ENCODE results near the gene ZC3H12A. TPM values are rescaled to one million over a fixed set of nuclear protein-coding genes. Genes with fewer than 3 reads are reported as not detected.

ZC3H12A gene
- total and polyA plus RNA-seq, 2 experiments from 2014 or later = 9.0 to 9.3 TPM

GRCh38 chr1:37482004-37482785 is 7.8 kb downstream of the ZC3H12A start:
- Mint-ChIP-seq H3K27me3 (ENCODE audit: insufficient read depth, low read depth, poor library complexity) (peaks cover 12% of the 10 kb centered on the region), H3K36me3 (ENCODE audit: low read depth) (peaks cover 43% of the 10 kb centered on the region), H3K4me1 (peaks cover 31% of the 10 kb centered on the region), H3K27ac (no peak overlapping the region), H3K9me3 (no peaks in the 10 kb centered on the region), H3K4me3 (no peak overlapping the region)
- Histone ChIP-seq H3F3A (replicated peaks; ENCODE audit: low read depth) (0 out of 2 replicates have a peak, but pooled peaks cover 3% of the 10 kb centered on the region), H3K4me3 (no peak overlapping the region), H3K9me2 (ENCODE audit: insufficient read depth) (no peaks in the 10 kb centered on the region), H3K4me2 (no peak overlapping the region), H3K36me3 (ENCODE audit: insufficient read depth) (no peaks in the 10 kb centered on the region), H3K27me3 (ENCODE audit: insufficient read depth) (no peaks in the 10 kb centered on the region), H3K79me2 (replicated peaks; ENCODE audit: insufficient read depth) (peaks cover 20% of the 10 kb centered on the region), H4K20me1 (replicated peaks; ENCODE audit: insufficient read depth) (no peaks in the 10 kb centered on the region; the same call in 1 of the 2 replicates), H3K27ac (ENCODE audit: low read depth) (no peak overlapping the region), H3K4me1 (ENCODE audit: insufficient read depth) (peaks cover 23% of the 10 kb centered on the region), H2AFZ (no peak overlapping the region)
- no peak for TF ChIP-seq POLR2AphosphoS5 (IDR thresholded peaks at IDR 0.05; ENCODE audit: low read depth)
- TF ChIP-seq, protein P1, sequence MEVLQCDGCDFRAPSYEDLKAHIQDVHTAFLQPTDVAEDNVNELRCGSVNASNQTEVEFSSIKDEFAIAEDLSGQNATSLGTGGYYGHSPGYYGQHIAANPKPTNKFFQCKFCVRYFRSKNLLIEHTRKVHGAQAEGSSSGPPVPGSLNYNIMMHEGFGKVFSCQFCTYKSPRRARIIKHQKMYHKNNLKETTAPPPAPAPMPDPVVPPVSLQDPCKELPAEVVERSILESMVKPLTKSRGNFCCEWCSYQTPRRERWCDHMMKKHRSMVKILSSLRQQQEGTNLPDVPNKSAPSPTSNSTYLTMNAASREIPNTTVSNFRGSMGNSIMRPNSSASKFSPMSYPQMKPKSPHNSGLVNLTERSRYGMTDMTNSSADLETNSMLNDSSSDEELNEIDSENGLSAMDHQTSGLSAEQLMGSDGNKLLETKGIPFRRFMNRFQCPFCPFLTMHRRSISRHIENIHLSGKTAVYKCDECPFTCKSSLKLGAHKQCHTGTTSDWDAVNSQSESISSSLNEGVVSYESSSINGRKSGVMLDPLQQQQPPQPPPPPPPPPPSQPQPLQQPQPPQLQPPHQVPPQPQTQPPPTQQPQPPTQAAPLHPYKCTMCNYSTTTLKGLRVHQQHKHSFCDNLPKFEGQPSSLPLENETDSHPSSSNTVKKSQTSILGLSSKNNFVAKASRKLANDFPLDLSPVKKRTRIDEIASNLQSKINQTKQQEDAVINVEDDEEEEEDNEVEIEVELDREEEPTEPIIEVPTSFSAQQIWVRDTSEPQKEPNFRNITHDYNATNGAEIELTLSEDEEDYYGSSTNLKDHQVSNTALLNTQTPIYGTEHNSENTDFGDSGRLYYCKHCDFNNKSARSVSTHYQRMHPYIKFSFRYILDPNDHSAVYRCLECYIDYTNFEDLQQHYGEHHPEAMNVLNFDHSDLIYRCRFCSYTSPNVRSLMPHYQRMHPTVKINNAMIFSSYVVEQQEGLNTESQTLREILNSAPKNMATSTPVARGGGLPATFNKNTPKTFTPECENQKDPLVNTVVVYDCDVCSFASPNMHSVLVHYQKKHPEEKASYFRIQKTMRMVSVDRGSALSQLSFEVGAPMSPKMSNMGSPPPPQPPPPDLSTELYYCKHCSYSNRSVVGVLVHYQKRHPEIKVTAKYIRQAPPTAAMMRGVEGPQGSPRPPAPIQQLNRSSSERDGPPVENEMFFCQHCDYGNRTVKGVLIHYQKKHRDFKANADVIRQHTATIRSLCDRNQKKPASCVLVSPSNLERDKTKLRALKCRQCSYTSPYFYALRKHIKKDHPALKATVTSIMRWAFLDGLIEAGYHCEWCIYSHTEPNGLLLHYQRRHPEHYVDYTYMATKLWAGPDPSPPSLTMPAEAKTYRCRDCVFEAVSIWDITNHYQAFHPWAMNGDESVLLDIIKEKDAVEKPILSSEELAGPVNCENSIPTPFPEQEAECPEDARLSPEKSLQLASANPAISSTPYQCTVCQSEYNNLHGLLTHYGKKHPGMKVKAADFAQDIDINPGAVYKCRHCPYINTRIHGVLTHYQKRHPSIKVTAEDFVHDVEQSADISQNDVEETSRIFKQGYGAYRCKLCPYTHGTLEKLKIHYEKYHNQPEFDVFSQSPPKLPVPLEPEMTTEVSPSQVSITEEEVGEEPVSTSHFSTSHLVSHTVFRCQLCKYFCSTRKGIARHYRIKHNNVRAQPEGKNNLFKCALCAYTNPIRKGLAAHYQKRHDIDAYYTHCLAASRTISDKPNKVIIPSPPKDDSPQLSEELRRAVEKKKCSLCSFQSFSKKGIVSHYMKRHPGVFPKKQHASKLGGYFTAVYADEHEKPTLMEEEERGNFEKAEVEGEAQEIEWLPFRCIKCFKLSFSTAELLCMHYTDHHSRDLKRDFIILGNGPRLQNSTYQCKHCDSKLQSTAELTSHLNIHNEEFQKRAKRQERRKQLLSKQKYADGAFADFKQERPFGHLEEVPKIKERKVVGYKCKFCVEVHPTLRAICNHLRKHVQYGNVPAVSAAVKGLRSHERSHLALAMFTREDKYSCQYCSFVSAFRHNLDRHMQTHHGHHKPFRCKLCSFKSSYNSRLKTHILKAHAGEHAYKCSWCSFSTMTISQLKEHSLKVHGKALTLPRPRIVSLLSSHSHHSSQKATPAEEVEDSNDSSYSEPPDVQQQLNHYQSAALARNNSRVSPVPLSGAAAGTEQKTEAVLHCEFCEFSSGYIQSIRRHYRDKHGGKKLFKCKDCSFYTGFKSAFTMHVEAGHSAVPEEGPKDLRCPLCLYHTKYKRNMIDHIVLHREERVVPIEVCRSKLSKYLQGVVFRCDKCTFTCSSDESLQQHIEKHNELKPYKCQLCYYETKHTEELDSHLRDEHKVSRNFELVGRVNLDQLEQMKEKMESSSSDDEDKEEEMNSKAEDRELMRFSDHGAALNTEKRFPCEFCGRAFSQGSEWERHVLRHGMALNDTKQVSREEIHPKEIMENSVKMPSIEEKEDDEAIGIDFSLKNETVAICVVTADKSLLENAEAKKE (CRISPR knock-in tag; IDR thresholded peaks at IDR 0.05) = no peak
- TF ChIP-seq ZNF331 (CRISPR knock-in tag; IDR thresholded peaks at IDR 0.05; ENCODE audit: low read depth) = no peak
- no peak for TF ChIP-seq ETS1 (IDR thresholded peaks at IDR 0.05)
- TF ChIP-seq NANOG (IDR thresholded peaks at IDR 0.05; ENCODE audit: borderline replicate concordance) = no peak
- no peak for TF ChIP-seq JUNB (IDR thresholded peaks at IDR 0.05; ENCODE audit: unreplicated experiment)
- no peak for TF ChIP-seq CREB1 (CRISPR knock-in tag; IDR thresholded peaks at IDR 0.05; ENCODE audit: low read depth)
- no peak for TF ChIP-seq EZH2 (IDR thresholded peaks at IDR 0.05; ENCODE audit: low read depth, unreplicated experiment)
- no peak for TF ChIP-seq EZH2phosphoT487 (IDR thresholded peaks at IDR 0.05; ENCODE audit: unreplicated experiment)
- TF ChIP-seq ZNF114 (CRISPR knock-in tag; IDR thresholded peaks at IDR 0.05) = no peak
- TF ChIP-seq, protein P2, sequence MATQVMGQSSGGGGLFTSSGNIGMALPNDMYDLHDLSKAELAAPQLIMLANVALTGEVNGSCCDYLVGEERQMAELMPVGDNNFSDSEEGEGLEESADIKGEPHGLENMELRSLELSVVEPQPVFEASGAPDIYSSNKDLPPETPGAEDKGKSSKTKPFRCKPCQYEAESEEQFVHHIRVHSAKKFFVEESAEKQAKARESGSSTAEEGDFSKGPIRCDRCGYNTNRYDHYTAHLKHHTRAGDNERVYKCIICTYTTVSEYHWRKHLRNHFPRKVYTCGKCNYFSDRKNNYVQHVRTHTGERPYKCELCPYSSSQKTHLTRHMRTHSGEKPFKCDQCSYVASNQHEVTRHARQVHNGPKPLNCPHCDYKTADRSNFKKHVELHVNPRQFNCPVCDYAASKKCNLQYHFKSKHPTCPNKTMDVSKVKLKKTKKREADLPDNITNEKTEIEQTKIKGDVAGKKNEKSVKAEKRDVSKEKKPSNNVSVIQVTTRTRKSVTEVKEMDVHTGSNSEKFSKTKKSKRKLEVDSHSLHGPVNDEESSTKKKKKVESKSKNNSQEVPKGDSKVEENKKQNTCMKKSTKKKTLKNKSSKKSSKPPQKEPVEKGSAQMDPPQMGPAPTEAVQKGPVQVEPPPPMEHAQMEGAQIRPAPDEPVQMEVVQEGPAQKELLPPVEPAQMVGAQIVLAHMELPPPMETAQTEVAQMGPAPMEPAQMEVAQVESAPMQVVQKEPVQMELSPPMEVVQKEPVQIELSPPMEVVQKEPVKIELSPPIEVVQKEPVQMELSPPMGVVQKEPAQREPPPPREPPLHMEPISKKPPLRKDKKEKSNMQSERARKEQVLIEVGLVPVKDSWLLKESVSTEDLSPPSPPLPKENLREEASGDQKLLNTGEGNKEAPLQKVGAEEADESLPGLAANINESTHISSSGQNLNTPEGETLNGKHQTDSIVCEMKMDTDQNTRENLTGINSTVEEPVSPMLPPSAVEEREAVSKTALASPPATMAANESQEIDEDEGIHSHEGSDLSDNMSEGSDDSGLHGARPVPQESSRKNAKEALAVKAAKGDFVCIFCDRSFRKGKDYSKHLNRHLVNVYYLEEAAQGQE (IDR thresholded peaks at IDR 0.05; ENCODE audit: unreplicated experiment) = no peak
- TF ChIP-seq, protein P3, sequence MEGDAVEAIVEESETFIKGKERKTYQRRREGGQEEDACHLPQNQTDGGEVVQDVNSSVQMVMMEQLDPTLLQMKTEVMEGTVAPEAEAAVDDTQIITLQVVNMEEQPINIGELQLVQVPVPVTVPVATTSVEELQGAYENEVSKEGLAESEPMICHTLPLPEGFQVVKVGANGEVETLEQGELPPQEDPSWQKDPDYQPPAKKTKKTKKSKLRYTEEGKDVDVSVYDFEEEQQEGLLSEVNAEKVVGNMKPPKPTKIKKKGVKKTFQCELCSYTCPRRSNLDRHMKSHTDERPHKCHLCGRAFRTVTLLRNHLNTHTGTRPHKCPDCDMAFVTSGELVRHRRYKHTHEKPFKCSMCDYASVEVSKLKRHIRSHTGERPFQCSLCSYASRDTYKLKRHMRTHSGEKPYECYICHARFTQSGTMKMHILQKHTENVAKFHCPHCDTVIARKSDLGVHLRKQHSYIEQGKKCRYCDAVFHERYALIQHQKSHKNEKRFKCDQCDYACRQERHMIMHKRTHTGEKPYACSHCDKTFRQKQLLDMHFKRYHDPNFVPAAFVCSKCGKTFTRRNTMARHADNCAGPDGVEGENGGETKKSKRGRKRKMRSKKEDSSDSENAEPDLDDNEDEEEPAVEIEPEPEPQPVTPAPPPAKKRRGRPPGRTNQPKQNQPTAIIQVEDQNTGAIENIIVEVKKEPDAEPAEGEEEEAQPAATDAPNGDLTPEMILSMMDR (conservative IDR thresholded peaks at IDR 0.05; ENCODE audit: low read depth in 2 of 2) = no peak
- TF ChIP-seq STAT1 (IDR thresholded peaks at IDR 0.05; ENCODE audit: unreplicated experiment) = no peak
- no peak for ATAC-seq
- no peak for DNase-seq (ENCODE audit: low spot score)

Measured in GM23338 (cell line).